22Rv1 (cell line): ENCODE data around the gene GNAI1.

Experiments used
- H3K27ac ChIP-seq: fragments of 450-650 bp; 2 replicates; pipeline ENCODE4 v1.5.1; 2017
- ZFX ChIP-seq: fragments of 450-650 bp; IDR thresholded peaks from 2 replicates; pipeline ENCODE4 v1.6.1; 2017; ENCODE audit warnings: antibody characterized with exemption, borderline replicate concordance
- TF ChIP-seq, protein P1 (sequence below): fragments of 450-650 bp; IDR thresholded peaks from 2 replicates; pipeline ENCODE4 v1.5.1; 2017; ENCODE audit warnings: mild to moderate bottlenecking

The GNAI1 gene

DNA sequence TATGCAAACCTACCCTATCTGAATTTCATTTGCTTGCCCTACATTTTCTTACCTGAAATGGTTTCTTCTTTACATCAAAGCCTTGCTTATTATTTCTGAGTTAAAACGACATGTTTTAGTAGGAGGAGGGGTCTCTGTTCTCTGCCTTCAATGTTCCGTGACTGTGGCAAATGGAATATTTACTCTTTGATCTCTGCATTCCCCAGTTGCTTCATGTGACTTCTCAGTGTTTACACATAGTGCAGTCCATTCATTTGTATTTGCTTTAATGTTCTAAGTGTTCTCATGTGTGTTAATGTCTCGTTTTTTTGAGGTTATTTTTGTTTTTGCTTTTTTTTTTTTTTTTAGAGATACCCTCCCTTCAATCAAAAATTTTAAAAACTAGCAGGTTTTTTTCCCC lies 75.8 kb downstream of the GNAI1 start:
- TF ChIP-seq, protein P1, sequence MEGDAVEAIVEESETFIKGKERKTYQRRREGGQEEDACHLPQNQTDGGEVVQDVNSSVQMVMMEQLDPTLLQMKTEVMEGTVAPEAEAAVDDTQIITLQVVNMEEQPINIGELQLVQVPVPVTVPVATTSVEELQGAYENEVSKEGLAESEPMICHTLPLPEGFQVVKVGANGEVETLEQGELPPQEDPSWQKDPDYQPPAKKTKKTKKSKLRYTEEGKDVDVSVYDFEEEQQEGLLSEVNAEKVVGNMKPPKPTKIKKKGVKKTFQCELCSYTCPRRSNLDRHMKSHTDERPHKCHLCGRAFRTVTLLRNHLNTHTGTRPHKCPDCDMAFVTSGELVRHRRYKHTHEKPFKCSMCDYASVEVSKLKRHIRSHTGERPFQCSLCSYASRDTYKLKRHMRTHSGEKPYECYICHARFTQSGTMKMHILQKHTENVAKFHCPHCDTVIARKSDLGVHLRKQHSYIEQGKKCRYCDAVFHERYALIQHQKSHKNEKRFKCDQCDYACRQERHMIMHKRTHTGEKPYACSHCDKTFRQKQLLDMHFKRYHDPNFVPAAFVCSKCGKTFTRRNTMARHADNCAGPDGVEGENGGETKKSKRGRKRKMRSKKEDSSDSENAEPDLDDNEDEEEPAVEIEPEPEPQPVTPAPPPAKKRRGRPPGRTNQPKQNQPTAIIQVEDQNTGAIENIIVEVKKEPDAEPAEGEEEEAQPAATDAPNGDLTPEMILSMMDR: no peak
- no peak for TF ChIP-seq ZFX
- no peak overlapping the region for H3K27ac ChIP-seq

DNA sequence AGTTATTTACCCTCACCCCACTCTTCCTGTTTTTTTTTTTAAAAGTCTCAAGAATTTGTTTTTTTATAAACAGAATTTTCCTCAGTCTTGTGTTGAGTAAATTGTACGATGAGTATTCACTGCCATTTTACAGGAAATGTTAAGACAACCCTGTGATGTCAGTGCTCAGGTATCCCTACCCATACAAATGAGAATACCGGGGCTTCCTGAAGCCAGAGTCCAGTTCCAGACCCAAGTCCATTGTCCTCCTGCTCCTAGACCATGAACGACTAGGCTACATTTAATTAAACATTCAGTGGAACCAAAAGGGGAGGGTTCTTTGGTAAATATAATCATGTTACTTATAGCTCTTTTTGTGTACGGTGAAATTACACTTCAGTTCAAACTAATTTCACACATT lies 79.2 kb downstream of the GNAI1 start:
- TF ChIP-seq ZFX: no peak
- TF ChIP-seq, protein P1: no peak
- H3K27ac ChIP-seq: no peak overlapping the region

DNA sequence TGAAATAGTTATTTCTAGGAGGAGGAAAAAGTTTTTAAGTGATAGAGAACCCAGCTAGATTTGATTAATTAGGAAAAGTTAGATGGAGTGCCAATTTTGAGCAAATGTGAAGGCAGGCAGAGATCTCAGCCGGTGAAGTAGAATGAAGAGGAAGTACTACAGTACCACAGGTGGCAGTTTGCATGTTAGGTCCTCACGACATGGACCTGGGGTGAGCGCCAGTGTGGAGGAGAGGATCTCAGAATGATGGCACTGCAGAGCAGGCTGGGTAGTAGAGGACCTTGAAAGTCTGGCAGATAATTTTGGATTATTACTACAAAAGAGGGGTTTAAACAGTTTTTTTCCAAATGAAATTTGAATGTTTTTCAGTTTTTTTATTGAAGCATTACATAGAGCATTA lies 81.1 kb downstream of the GNAI1 start:
- TF ChIP-seq ZFX: no peak
- TF ChIP-seq, protein P1: no peak
- no peak overlapping the region for H3K27ac ChIP-seq

DNA sequence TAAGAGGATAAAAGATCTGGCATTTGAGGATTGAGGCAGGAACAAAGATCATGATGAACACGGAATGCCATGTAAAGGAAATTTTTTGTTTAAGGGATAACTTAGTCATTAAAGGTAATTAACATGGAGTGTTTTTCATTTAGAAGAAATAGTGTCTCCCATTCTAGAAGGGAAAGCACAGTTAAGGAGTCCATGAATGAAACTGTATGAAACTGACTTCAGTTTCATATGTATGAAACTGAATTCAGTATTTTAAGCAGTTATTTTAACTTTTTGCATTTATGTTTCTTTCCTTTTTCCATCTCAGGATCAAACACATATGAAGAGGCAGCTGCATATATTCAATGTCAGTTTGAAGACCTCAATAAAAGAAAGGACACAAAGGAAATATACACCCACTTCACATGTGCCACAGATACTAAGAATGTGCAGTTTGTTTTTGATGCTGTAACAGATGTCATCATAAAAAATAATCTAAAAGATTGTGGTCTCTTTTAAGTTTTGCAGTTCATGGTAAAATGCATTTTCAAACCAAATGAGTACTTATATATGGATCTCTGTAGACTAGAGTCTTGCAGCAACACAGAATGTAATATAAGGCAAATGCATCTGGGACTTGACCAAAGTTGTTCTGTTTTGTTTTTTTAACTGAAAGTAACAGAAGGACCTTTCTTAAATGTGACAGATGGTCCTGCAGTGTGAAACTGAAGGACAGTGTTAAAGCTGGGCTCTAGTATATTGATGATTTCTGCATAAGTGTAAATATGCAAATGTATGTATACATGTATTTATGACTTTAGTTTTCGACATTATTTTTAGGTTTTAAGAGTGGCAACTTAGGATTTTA lies 82.6 kb downstream of the GNAI1 start:
- TF ChIP-seq, protein P1: no peak
- no peak for TF ChIP-seq ZFX
- no peak overlapping the region for H3K27ac ChIP-seq

DNA sequence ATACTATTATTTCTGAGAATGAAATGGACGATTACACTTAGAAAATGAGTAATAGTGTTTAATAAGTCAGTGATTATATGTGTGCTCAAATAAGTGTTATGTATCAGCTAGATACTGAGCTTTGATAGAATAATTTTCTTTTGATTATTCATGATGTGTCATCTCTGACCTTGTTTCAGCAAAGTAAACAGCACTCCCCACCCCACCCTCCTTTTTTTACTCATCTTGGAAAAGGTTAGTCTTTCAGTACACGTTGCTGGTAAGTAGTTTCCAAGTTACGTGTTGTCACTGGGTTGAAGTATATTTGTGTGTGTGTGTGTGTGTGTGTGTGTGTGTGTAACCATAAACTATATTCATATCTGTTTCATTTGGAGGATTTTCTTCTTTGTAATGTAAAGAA lies 84.1 kb downstream of the GNAI1 start:
- no peak overlapping the region for H3K27ac ChIP-seq
- no peak for TF ChIP-seq ZFX
- TF ChIP-seq, protein P1: no peak

DNA sequence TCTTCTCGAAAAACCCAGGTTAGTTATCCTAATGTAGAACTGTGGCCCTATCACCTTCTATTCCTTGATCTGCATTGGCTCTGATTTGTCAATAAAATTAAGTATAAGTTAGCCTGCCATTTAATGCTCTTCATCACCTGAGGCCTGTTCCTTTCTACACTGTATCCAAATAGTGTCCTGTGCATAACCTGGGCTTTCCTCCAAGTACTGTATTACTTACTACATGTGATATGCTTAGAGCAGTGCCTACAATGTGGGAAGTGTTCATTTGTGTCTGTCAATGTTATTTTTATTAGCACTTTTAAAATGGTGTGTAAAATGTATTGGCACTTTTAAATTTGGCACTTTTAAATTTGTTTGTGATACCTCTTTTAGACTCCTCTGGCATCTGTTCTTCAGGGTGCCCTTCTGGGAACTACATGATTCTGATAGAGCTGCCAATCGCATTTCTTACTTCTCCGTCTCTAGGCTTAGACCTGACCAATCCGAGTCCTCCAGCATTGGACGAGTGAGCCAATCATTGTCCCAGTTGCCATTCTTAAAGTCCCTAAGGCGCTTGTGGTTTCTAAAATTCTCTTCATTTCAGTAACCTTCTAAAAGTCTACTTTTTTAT lies 85.5 kb downstream of the GNAI1 start:
- TF ChIP-seq, protein P1: no peak
- no peak for TF ChIP-seq ZFX
- H3K27ac ChIP-seq: no peak overlapping the region

DNA sequence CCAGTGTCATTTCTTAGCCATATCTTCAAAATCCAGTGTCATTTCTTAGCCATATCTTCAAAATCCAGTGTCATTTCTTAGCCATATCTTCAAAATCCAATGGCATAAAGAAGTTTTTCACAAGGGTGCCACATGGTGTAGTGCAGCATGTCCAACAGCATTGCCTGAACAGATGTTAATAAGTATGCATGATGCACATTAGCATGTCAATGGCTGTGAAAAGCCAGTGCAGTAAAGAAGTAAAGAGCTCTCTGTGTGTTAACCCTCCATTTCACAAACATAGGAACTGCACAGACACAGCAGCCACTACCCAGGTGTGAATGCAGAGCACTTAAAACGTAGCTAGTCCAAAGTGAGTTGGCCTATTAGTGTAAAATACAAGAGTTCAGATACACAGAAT lies 89.8 kb downstream of the GNAI1 start:
- TF ChIP-seq, protein P1: no peak
- no peak for TF ChIP-seq ZFX
- H3K27ac ChIP-seq: no peak overlapping the region
